ENCODE measurements around the gene CGB1.

The CGB1 gene

GRCh38 chr19:49017666-49018351 lies 18.9 kb downstream of the CGB1 start:
- Histone ChIP-seq H3K4me1 (ENCODE audit: insufficient read depth, poor library complexity, severe bottlenecking) (no peaks in the 10 kb centered on the region), H3K4me3 (ENCODE audit: severe bottlenecking) (peak overlapping the region; percentile 41), H3K9me3 (ENCODE audit: severe bottlenecking) (no peaks in the 10 kb centered on the region), H3K36me3 (ENCODE audit: low read depth) (peaks cover 8% of the 10 kb centered on the region), H3K27me3 (ENCODE audit: insufficient read depth, poor library complexity, severe bottlenecking) (no peaks in the 10 kb centered on the region), H3K27ac (ENCODE audit: poor library complexity, severe bottlenecking) (peak overlapping the region; percentile 64)
- TF ChIP-seq, protein P1, sequence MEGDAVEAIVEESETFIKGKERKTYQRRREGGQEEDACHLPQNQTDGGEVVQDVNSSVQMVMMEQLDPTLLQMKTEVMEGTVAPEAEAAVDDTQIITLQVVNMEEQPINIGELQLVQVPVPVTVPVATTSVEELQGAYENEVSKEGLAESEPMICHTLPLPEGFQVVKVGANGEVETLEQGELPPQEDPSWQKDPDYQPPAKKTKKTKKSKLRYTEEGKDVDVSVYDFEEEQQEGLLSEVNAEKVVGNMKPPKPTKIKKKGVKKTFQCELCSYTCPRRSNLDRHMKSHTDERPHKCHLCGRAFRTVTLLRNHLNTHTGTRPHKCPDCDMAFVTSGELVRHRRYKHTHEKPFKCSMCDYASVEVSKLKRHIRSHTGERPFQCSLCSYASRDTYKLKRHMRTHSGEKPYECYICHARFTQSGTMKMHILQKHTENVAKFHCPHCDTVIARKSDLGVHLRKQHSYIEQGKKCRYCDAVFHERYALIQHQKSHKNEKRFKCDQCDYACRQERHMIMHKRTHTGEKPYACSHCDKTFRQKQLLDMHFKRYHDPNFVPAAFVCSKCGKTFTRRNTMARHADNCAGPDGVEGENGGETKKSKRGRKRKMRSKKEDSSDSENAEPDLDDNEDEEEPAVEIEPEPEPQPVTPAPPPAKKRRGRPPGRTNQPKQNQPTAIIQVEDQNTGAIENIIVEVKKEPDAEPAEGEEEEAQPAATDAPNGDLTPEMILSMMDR (IDR thresholded peaks at IDR 0.05; ENCODE audit: poor library complexity, severe bottlenecking), result peak; percentile 52
- peak; percentile 66 for DNase-seq (ENCODE audit: low spot score)
- peak; percentile 65 for ATAC-seq (ENCODE audit: low read depth)

- Histone ChIP-seq H3K4me1 (ENCODE audit: insufficient read depth, poor library complexity, severe bottlenecking) (no peaks in the 10 kb centered on the region), H3K4me3 (ENCODE audit: severe bottlenecking) (peak within 1 kb of the TSS; percentile 41), H3K9me3 (ENCODE audit: severe bottlenecking) (no peaks in the 10 kb centered on the region), H3K36me3 (ENCODE audit: low read depth) (peaks cover 15% of the 10 kb centered on the region), H3K27ac (ENCODE audit: poor library complexity, severe bottlenecking) (peak within 1 kb of the TSS; percentile 64), H3K27me3 (ENCODE audit: insufficient read depth, poor library complexity, severe bottlenecking) (no peaks in the 10 kb centered on the region)
- ATAC-seq (ENCODE audit: low read depth) (no peak), DNase-seq (ENCODE audit: low spot score) (no peak)
- TF ChIP-seq, protein P1 (IDR thresholded peaks at IDR 0.05; ENCODE audit: poor library complexity, severe bottlenecking), result no peak
Observed at GRCh38 chr19:49017041-49017665, 19.5 kb downstream of the CGB1 start, which contains the start of gene LHB. Gene LHB (minus strand): TSS chr19:49017091. CDS start chr19:49017081, 10 bp downstream.

- H3K4me1 ChIP-seq (ENCODE audit: insufficient read depth, poor library complexity, severe bottlenecking), result no peaks in the 10 kb centered on the region
- H3K27ac ChIP-seq (ENCODE audit: poor library complexity, severe bottlenecking), result no peak overlapping the region
- no peak for ATAC-seq (ENCODE audit: low read depth)
- TF ChIP-seq, protein P1 (IDR thresholded peaks at IDR 0.05; ENCODE audit: poor library complexity, severe bottlenecking), result no peak
- H3K27me3 ChIP-seq (ENCODE audit: insufficient read depth, poor library complexity, severe bottlenecking), result no peaks in the 10 kb centered on the region
- H3K9me3 ChIP-seq (ENCODE audit: severe bottlenecking), result no peaks in the 10 kb centered on the region
- DNase-seq (ENCODE audit: low spot score), result peak; percentile 68
- H3K36me3 ChIP-seq (ENCODE audit: low read depth), result peaks cover 24% of the 10 kb centered on the region
- no peak overlapping the region for H3K4me3 ChIP-seq (ENCODE audit: severe bottlenecking)
Observed at GRCh38 chr19:49016067-49016839, 20.4 kb downstream of the CGB1 start.

DNA sequence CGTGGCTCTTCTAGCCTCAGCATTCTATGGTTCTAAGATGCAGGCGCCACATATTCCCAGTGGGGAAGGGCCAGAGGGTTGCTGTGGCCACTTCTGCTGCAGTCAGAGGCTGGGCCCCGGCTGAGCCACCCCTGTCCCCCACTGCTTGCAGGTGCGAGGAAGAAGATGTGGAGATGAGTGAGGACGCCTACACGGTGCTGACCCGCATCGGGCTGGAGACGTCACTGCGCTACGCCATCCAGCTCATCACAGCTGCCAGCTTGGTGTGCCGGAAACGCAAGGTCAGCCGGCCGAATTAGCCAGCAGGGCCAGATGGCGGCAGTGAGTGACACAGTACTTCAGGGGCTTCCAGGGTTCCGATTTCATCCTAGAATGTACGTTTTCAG lies 21.8 kb downstream of the CGB1 start:
- Histone ChIP-seq H3K36me3 (ENCODE audit: low read depth) (peaks cover 33% of the 10 kb centered on the region), H3K4me3 (ENCODE audit: severe bottlenecking) (no peak overlapping the region), H3K4me1 (ENCODE audit: insufficient read depth, poor library complexity, severe bottlenecking) (no peaks in the 10 kb centered on the region), H3K9me3 (ENCODE audit: severe bottlenecking) (no peaks in the 10 kb centered on the region), H3K27ac (ENCODE audit: poor library complexity, severe bottlenecking) (no peak overlapping the region), H3K27me3 (ENCODE audit: insufficient read depth, poor library complexity, severe bottlenecking) (no peaks in the 10 kb centered on the region)
- DNase-seq (ENCODE audit: low spot score) (peak; percentile 61), ATAC-seq (ENCODE audit: low read depth) (no peak)
- TF ChIP-seq, protein P1 (IDR thresholded peaks at IDR 0.05; ENCODE audit: poor library complexity, severe bottlenecking), result no peak

All from RWPE2 (cell line).